Panc1 (cell line): ENCODE data around the gene DPM1. TPM values are rescaled to one million over a fixed set of nuclear protein-coding genes. Genes with fewer than 3 reads are reported as not detected.

ENCODE experiments used
- ATAC-seq: fragments of 200-7000 bp; cut with Tn5 transposase; 2 replicates; pipeline ENCODE4 v1.9.1; 2020; ENCODE audit warnings: mild to moderate bottlenecking, moderate library complexity
- BruUV-seq: library from RNA; stranded (reverse); fragments of 400-500 nt; replicated peaks from 2 replicates; lab custom pipeline; 2021; lab: Mats Ljungman, UMichigan
- CTCF ChIA-PET: fragments of 300-600 bp; sonication (Branson Sonifier 250); formaldehyde crosslinking; loops from one replicate; lab custom pipeline; 2022; ENCODE audit warnings: antibody characterized with exemption; lab: Charles Lee
- POLR2A ChIA-PET: fragments of 300-600 bp; sonication (Branson Sonifier 250); formaldehyde crosslinking; loops from one replicate; lab custom pipeline; 2022; ENCODE audit warnings: antibody characterized with exemption; lab: Charles Lee
- DNase-seq: peaks from one replicate; pipeline ENCODE4 v3.0.0-alpha.2; 2010; ENCODE audit warnings: low read depth, low spot score
- H3K27ac ChIP-seq: 2 replicates; pipeline ENCODE4 v1.5.1; 2011; ENCODE audit warnings: mild to moderate bottlenecking, low read length, inconsistent platforms
- H3K27me3 ChIP-seq: fragments of 200-500 bp; sonication (Bioruptor generic); 2 replicates; pipeline ENCODE4 v1.6.0; 2014; ENCODE audit warnings: low read length, inconsistent platforms; ENCODE audit not compliant: control insufficient read depth, insufficient read depth
- H3K36me3 ChIP-seq: fragments of 200-500 bp; sonication (Bioruptor generic); 2 replicates; pipeline ENCODE4 v1.5.1; 2014; ENCODE audit warnings: inconsistent platforms, mild to moderate bottlenecking, low read length, moderate library complexity; ENCODE audit not compliant: control insufficient read depth, insufficient read depth
- H3K4me1 ChIP-seq: 2 replicates; pipeline ENCODE4 v1.5.1; 2011; ENCODE audit warnings: inconsistent platforms, mild to moderate bottlenecking, low read length, moderate library complexity; ENCODE audit not compliant: control insufficient read depth, insufficient read depth
- H3K4me3 ChIP-seq, 2 experiments: 2 replicates each; pipeline ENCODE4 v1.5.1; 2011 to 2012; ENCODE audit warnings: low read depth in 2 of 2, low read length in 2 of 2, mild to moderate bottlenecking in 2 of 2, inconsistent platforms in 1 of 2, moderate library complexity in 1 of 2
- H3K9me3 ChIP-seq: fragments of 200-500 bp; sonication (Bioruptor generic); 2 replicates; pipeline ENCODE4 v1.5.1; 2014; ENCODE audit warnings: low read depth, mild to moderate bottlenecking, inconsistent platforms, low read length, moderate library complexity; ENCODE audit not compliant: control insufficient read depth, insufficient read depth
- CTCF ChIP-seq: fragments of 450-650 bp; IDR thresholded peaks from 2 replicates; pipeline ENCODE4 v1.5.1; 2017; ENCODE audit warnings: mild to moderate bottlenecking
- POLR2AphosphoS5 ChIP-seq: IDR thresholded peaks from 2 replicates; pipeline ENCODE4 v1.6.1; 2012; ENCODE audit warnings: mild to moderate bottlenecking, low read depth, low read length, moderate library complexity
- REST ChIP-seq, 2 experiments: IDR thresholded peaks; 2 replicates each; pipeline ENCODE4 v1.6.1; 2011 to 2012; ENCODE audit warnings: low read depth in 2 of 2, control low read depth in 1 of 2, low read length in 1 of 2, mild to moderate bottlenecking in 1 of 2, moderate library complexity in 1 of 2; ENCODE audit not compliant: insufficient read depth in 1 of 2
- SIN3A ChIP-seq: IDR thresholded peaks from 2 replicates; pipeline ENCODE4 v1.6.1; 2012; ENCODE audit warnings: low read depth, mild to moderate bottlenecking, low read length, moderate library complexity, borderline replicate concordance; ENCODE audit not compliant: insufficient read depth
- TCF7L2 ChIP-seq: IDR thresholded peaks from 2 replicates; pipeline ENCODE4 v1.6.1; 2011; ENCODE audit warnings: mild to moderate bottlenecking, low read depth, low read length, inconsistent platforms
- in situ Hi-C: cut with HindIII; loops from 2 replicates; pipeline ENCODE4 v1.10.0; 2016; ENCODE audit warnings: low sequenced_read_pairs, low pct_unique_long_range_greater_than_20kb
- intact Hi-C: fragments of 100-400 bp; cut with micrococcal nuclease; formaldehyde crosslinking; loops from one replicate; pipeline ENCODE4 v1.10.0; 2022; ENCODE audit not compliant: unreplicated experiment
- total RNA-seq: library from RNA; stranded (reverse); gene quantifications from one replicate; pipeline ENCODE4 v1.2.1, GENCODE V29; 2021; ENCODE audit not compliant: unreplicated experiment

Gene DPM1
- total RNA-seq, 1 experiment from 2014 or later, result 50.2 TPM

- no peak overlapping the region for H3K4me3 ChIP-seq
- in situ Hi-C loops, result no loop called here
- no peak overlapping the region for H3K27ac ChIP-seq
- CTCF ChIA-PET, result no interaction called here
- DNase-seq (no peak), ATAC-seq (peak; percentile 41; the same call in 1 of the 2 replicates)
- H3K9me3 ChIP-seq, result no peaks in the 10 kb centered on the region
- intact Hi-C loops, result no loop called here
- POLR2A ChIA-PET, result interaction anchor here (0.5 kb wide), 1 partner anchor 70 kb away, joined by 5 read pairs; no protein-coding TSS in a partner anchor
- peaks cover 19% of the 10 kb centered on the region; the same call in 1 of the 2 replicates for H3K36me3 ChIP-seq
- no TSS peak for BruUV-seq
- H3K27me3 ChIP-seq, result no peaks in the 10 kb centered on the region
- H3K4me1 ChIP-seq, result peaks cover 47% of the 10 kb centered on the region
- TF ChIP-seq REST (IDR thresholded peaks at IDR 0.05; ENCODE audit: insufficient read depth in 1 of 2, low read depth in 2 of 2, low read length in 1 of 2), result no peak
- TF ChIP-seq TCF7L2, result no peak
- TF ChIP-seq SIN3A, result no peak
- TF ChIP-seq POLR2AphosphoS5, result no peak
- TF ChIP-seq CTCF, result no peak
Measured at GRCh38 chr20:50916257-50916656, 42.1 kb downstream of the DPM1 start.

DNA sequence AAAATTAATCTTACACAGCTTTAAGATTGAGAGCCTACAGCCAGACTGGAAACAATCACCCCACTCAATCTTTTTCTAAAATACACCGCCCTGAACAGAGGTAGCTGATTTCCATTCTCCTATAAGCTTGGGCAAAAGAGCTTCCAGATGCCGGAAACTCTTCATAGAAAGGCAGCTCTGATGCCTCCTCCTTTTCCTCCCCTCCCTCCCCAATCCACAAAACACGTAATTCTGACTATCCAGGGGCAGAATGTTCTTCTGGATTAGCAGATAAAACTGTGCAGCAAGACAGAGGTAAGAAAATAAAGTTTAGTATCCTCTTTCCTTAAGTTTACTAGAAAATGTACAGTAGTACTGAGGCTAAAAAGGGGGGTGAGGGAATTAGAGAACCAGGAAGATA, 42.9 kb downstream of the DPM1 start:
- no peak for DNase-seq
- in situ Hi-C loops, result no loop called here
- Histone ChIP-seq H3K36me3 (peaks cover 19% of the 10 kb centered on the region; the same call in 1 of the 2 replicates), H3K27ac (no peak overlapping the region), H3K9me3 (no peaks in the 10 kb centered on the region), H3K4me1 (peaks cover 44% of the 10 kb centered on the region), H3K4me3 (no peak overlapping the region), H3K27me3 (no peaks in the 10 kb centered on the region)
- CTCF ChIA-PET, result interaction anchor here (0.7 kb wide), 1 partner anchor 122 kb away, joined by 5 read pairs; no protein-coding TSS in a partner anchor
- POLR2A ChIA-PET, result no interaction called here
- BruUV-seq, result no TSS peak
- TF ChIP-seq CTCF, result no peak
- ATAC-seq, result no peak
- intact Hi-C loops, result no loop called here
